ENCODE measurements around the gene FMN2.
"Not testable (repeated sequence)": the region's sequence is repeated elsewhere in the genome, so short reads cannot be mapped to it uniquely, and the experiment has no call there.

DNA sequence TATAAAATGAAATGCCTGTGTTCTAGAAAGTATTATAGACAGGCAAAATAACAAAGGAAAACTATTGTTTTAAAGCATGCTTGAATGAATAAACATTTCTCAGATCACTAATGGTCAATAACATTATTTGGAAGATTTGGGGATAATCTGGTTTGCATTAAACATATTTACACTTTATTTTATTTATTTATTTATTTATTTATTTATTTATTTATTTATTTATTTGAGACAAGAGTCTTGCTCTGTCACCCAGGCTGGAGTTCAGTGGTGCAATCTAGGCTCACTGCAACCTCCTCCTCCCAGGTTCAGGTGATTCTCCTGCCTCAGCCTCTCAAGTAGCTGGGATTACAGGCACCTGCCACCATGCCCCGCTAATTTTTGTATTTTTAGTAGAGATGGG lies 236.7 kb downstream of the FMN2 start:
- TF ChIP-seq, protein P1, sequence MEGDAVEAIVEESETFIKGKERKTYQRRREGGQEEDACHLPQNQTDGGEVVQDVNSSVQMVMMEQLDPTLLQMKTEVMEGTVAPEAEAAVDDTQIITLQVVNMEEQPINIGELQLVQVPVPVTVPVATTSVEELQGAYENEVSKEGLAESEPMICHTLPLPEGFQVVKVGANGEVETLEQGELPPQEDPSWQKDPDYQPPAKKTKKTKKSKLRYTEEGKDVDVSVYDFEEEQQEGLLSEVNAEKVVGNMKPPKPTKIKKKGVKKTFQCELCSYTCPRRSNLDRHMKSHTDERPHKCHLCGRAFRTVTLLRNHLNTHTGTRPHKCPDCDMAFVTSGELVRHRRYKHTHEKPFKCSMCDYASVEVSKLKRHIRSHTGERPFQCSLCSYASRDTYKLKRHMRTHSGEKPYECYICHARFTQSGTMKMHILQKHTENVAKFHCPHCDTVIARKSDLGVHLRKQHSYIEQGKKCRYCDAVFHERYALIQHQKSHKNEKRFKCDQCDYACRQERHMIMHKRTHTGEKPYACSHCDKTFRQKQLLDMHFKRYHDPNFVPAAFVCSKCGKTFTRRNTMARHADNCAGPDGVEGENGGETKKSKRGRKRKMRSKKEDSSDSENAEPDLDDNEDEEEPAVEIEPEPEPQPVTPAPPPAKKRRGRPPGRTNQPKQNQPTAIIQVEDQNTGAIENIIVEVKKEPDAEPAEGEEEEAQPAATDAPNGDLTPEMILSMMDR (IDR thresholded peaks at IDR 0.05): not testable (repeated sequence)
- not testable (repeated sequence) for TF ChIP-seq EZH2phosphoT487, EZH2 (IDR thresholded peaks at IDR 0.05)
